Activated T-helper 2 cell treated with anti-CD3 and anti-CD28 coated beads, Interferon-gamma antibody, Interleukin-2, Interleukin-4, amounts not matched to agents 10 μg/mL and 5 μg/mL and 100 μg/mL, durations not matched to agents 14 hours and 24 hours and 36 hours (primary cell): ENCODE results near the gene MEF2D. TPM values are rescaled to one million over a fixed set of nuclear protein-coding genes. Genes with fewer than 3 reads are reported as not detected.
A peak's percentile ranks its signal among the peaks of the same experiment; 100 is the strongest.

Experiments
- DNase-seq: peaks from one replicate; pipeline ENCODE4 v3.0.0; 2021; ENCODE audit warnings: low spot score
- H3K27ac Mint-ChIP-seq: one replicate; pipeline ENCODE4 v1.8.0; 2021; ENCODE audit warnings: mixed read lengths
- H3K27me3 Mint-ChIP-seq: one replicate; pipeline ENCODE4 v1.8.0; 2021; ENCODE audit warnings: low read depth, mixed read lengths
- H3K36me3 Mint-ChIP-seq: one replicate; pipeline ENCODE4 v1.8.0; 2021; ENCODE audit warnings: low read depth, mixed read lengths
- H3K4me1 Mint-ChIP-seq: one replicate; pipeline ENCODE4 v1.8.0; 2021; ENCODE audit warnings: low read depth, mixed read lengths
- H3K4me3 Mint-ChIP-seq: one replicate; pipeline ENCODE4 v1.8.0; 2021; ENCODE audit warnings: low read depth, mild to moderate bottlenecking, moderate library complexity, mixed read lengths
- H3K9me3 Mint-ChIP-seq: one replicate; pipeline ENCODE4 v1.8.0; 2021; ENCODE audit warnings: mixed read lengths
- intact Hi-C: fragments of 100-400 bp; cut with micrococcal nuclease; formaldehyde crosslinking; loops from one replicate; pipeline ENCODE4 v1.15.1; 2023
- total RNA-seq: library from RNA; stranded (reverse); gene quantifications from 2 replicates; pipeline ENCODE4 v1.2.3, GENCODE V29; 2022

The MEF2D gene
- total RNA-seq, 1 donor from 2014 or later: 42.1 TPM

GRCh38 chr1:156425943-156426342 lies 74.6 kb downstream of the MEF2D start:
- Mint-ChIP-seq H3K27me3 (peaks cover 86% of the 10 kb centered on the region), H3K9me3 (no peaks in the 10 kb centered on the region), H3K36me3 (no peaks in the 10 kb centered on the region), H3K27ac (no peak overlapping the region), H3K4me3 (no peak overlapping the region), H3K4me1 (peaks cover 10% of the 10 kb centered on the region)
- intact Hi-C loops: no loop called here
- no peak for DNase-seq

GRCh38 chr1:156424806-156425432 lies 75.7 kb downstream of the MEF2D start:
- Mint-ChIP-seq H3K4me1 (peaks cover 14% of the 10 kb centered on the region), H3K9me3 (no peaks in the 10 kb centered on the region), H3K4me3 (no peak overlapping the region), H3K27ac (no peak overlapping the region), H3K36me3 (no peaks in the 10 kb centered on the region), H3K27me3 (peaks cover 85% of the 10 kb centered on the region)
- intact Hi-C loops: loop anchor here (5.0 kb wide), 1 partner anchor 38 kb away; no protein-coding TSS in a partner anchor
- DNase-seq: no peak

GRCh38 chr1:156423422-156424352 lies 76.9 kb downstream of the MEF2D start:
- no peaks in the 10 kb centered on the region for H3K36me3 Mint-ChIP-seq
- no peak overlapping the region for H3K4me3 Mint-ChIP-seq
- no peaks in the 10 kb centered on the region for H3K9me3 Mint-ChIP-seq
- intact Hi-C loops: loop anchor here (5.0 kb wide), 1 partner anchor 36 kb away; no protein-coding TSS in a partner anchor
- DNase-seq: no peak
- peaks cover 14% of the 10 kb centered on the region for H3K4me1 Mint-ChIP-seq
- H3K27me3 Mint-ChIP-seq: peaks cover 86% of the 10 kb centered on the region
- no peak overlapping the region for H3K27ac Mint-ChIP-seq

- Mint-ChIP-seq H3K27ac (no peak overlapping the region), H3K4me1 (peaks cover 14% of the 10 kb centered on the region), H3K4me3 (no peak overlapping the region), H3K36me3 (no peaks in the 10 kb centered on the region), H3K27me3 (peaks cover 86% of the 10 kb centered on the region), H3K9me3 (no peaks in the 10 kb centered on the region)
- intact Hi-C loops: loop anchor here (5.0 kb wide), 1 partner anchor 35 kb away; no protein-coding TSS in a partner anchor
- no peak for DNase-seq
These were observed 77.9 kb downstream of the MEF2D start for GRCh38 chr1:156422602-156423091.

- intact Hi-C loops: loop anchor here (2.0 to 5.0 kb wide), 2 partner anchors 17 to 35 kb away; no protein-coding TSS in a partner anchor
These were observed 78.5 kb downstream of the MEF2D start for GRCh38 chr1:156421939-156422601.

GRCh38 chr1:156421062-156421938 lies 79.3 kb downstream of the MEF2D start:
- Mint-ChIP-seq H3K4me1 (peaks cover 14% of the 10 kb centered on the region), H3K27ac (no peak overlapping the region), H3K27me3 (peaks cover 86% of the 10 kb centered on the region), H3K36me3 (no peaks in the 10 kb centered on the region), H3K4me3 (peak overlapping the region; percentile 59), H3K9me3 (no peaks in the 10 kb centered on the region)
- intact Hi-C loops: loop anchor here (2.0 to 5.0 kb wide), 2 partner anchors 18 to 34 kb away; no protein-coding TSS in a partner anchor
- DNase-seq: peak; percentile 66

More at GRCh38 chr1:156421939-156422601, 78.5 kb downstream of the MEF2D start:
- H3K4me1 Mint-ChIP-seq: peaks cover 14% of the 10 kb centered on the region
- H3K36me3 Mint-ChIP-seq: no peaks in the 10 kb centered on the region
- DNase-seq: no peak
- H3K4me3 Mint-ChIP-seq: peak overlapping the region; percentile 55
- no peaks in the 10 kb centered on the region for H3K9me3 Mint-ChIP-seq
- H3K27me3 Mint-ChIP-seq: peaks cover 86% of the 10 kb centered on the region
- no peak overlapping the region for H3K27ac Mint-ChIP-seq

GRCh38 chr1:156420205-156421061 lies 80.1 kb downstream of the MEF2D start:
- H3K27ac Mint-ChIP-seq: peak overlapping the region; percentile 50
- no peaks in the 10 kb centered on the region for H3K36me3 Mint-ChIP-seq
- peak overlapping the region; percentile 81 for H3K4me3 Mint-ChIP-seq

GRCh38 chr1:156419854-156420204 lies 80.7 kb downstream of the MEF2D start:
- no peak overlapping the region for H3K27ac Mint-ChIP-seq
- peaks cover 86% of the 10 kb centered on the region for H3K27me3 Mint-ChIP-seq
- DNase-seq: peak; percentile 10

More at GRCh38 chr1:156420205-156421061, 80.1 kb downstream of the MEF2D start:
- Mint-ChIP-seq H3K9me3 (no peaks in the 10 kb centered on the region), H3K4me1 (peaks cover 14% of the 10 kb centered on the region), H3K27me3 (peaks cover 86% of the 10 kb centered on the region)
- intact Hi-C loops: loop anchor here (2.0 to 5.0 kb wide), 2 partner anchors 18 to 33 kb away; no protein-coding TSS in a partner anchor
- DNase-seq: peak; percentile 56

GRCh38 chr1:156418416-156419070 lies 82.0 kb downstream of the MEF2D start:
- Mint-ChIP-seq H3K4me3 (no peak overlapping the region), H3K4me1 (peaks cover 14% of the 10 kb centered on the region), H3K27me3 (peaks cover 82% of the 10 kb centered on the region), H3K27ac (no peak overlapping the region), H3K36me3 (no peaks in the 10 kb centered on the region), H3K9me3 (no peaks in the 10 kb centered on the region)
- DNase-seq: no peak
- intact Hi-C loops: no loop called here

More at GRCh38 chr1:156419854-156420204, 80.7 kb downstream of the MEF2D start:
- peaks cover 14% of the 10 kb centered on the region for H3K4me1 Mint-ChIP-seq
- intact Hi-C loops: loop anchor here (2.0 to 5.0 kb wide), 2 partner anchors 19 to 33 kb away; no protein-coding TSS in a partner anchor
- H3K4me3 Mint-ChIP-seq: peak overlapping the region; percentile 1
- no peaks in the 10 kb centered on the region for H3K9me3 Mint-ChIP-seq
- H3K36me3 Mint-ChIP-seq: no peaks in the 10 kb centered on the region

GRCh38 chr1:156417401-156418020 lies 83.1 kb downstream of the MEF2D start:
- H3K9me3 Mint-ChIP-seq: no peaks in the 10 kb centered on the region
- DNase-seq: no peak
- H3K4me3 Mint-ChIP-seq: no peak overlapping the region
- intact Hi-C loops: no loop called here
- peaks cover 14% of the 10 kb centered on the region for H3K4me1 Mint-ChIP-seq
- no peak overlapping the region for H3K27ac Mint-ChIP-seq
- peaks cover 73% of the 10 kb centered on the region for H3K27me3 Mint-ChIP-seq
- H3K36me3 Mint-ChIP-seq: no peaks in the 10 kb centered on the region
